Measurements from ENCODE around the gene CERS5.

DNA sequence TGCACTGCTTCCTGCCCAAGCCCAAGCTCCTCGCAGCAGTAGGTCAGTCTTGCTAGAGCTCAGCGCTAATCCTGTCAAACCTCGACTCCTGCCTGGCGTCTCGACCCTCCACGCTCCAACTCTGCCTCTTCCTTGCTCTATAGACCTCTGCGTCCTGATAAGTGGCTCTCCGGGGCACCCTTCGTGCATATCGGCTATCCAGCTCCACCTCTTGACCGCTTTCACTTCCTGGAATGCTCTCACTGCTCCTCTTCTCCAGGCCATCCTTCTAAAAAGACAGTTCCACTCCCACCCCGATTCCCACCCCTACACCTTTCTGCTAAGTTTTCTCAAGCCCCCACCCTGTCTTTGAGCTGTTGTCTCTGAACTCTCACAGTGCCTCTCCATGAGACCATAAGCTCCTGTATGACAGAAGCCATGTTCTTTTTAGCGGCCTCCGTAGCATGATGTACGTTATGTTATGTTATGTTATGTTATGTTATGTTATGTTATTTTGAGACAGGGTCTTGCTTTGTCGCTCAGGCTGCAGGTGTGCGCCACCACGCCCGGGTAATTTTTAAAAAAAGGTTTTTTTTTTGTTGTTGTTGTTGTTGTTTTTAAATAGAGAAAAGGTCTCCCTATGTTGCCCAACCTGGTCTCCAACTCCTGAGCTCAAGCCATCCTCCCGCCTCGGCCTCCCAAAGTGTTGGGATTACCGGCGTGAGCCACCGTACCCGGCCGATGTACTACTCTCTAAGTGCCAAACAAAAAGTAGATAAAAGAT is 54.5 kb downstream of the CERS5 start:
- TF ChIP-seq YY1 (IDR thresholded peaks at IDR 0.05; ENCODE audit: insufficient read depth, insufficient read length) (no peak), SUZ12 (IDR thresholded peaks at IDR 0.05; ENCODE audit: extremely low read depth, insufficient read depth, insufficient read length) (no peak)

All from NT2/D1 (cell line).